NT2/D1 (cell line): ENCODE measurements around the gene MTG1.

ENCODE experiments used
- SUZ12 ChIP-seq: IDR thresholded peaks from 2 replicates; pipeline ENCODE4 v1.6.1; 2011; ENCODE audit not compliant: insufficient read length, insufficient read depth; ENCODE audit errors: extremely low read depth
- YY1 ChIP-seq: IDR thresholded peaks from 2 replicates; pipeline ENCODE4 v1.6.1; 2011; ENCODE audit not compliant: insufficient read length, insufficient read depth
- ZNF274 ChIP-seq: IDR thresholded peaks from 2 replicates; pipeline ENCODE4 v1.6.1; 2011; ENCODE audit warnings: mild to moderate bottlenecking, low read depth, low read length

GRCh38 chr10:133421336-133422222 is 27.6 kb downstream of the MTG1 start:
- TF ChIP-seq ZNF274 (no peak), YY1 (no peak), SUZ12 (no peak)
